SHP77 treated with DMSO at 0.1 percent for 48 hours (cell line): ENCODE results near the gene POU2F1.
"Not testable (repeated sequence)": the region's sequence is repeated elsewhere in the genome, so short reads cannot be mapped to it uniquely, and the experiment has no call there.

Experiments used
- DNase-seq: peaks from one replicate; lab custom pipeline; 2025; lab: John Stamatoyannopoulos, UW

The POU2F1 gene

GRCh38 chr1:167314671-167315070, 94.0 kb downstream of the POU2F1 start:
- DNase-seq, result no peak

- DNase-seq, result no peak
Measured at GRCh38 chr1:167317463-167317862, 96.8 kb downstream of the POU2F1 start.

GRCh38 chr1:167319206-167319605, 98.5 kb downstream of the POU2F1 start:
- DNase-seq, result not testable (repeated sequence)

GRCh38 chr1:167322483-167322882, 101.8 kb downstream of the POU2F1 start:
- no peak for DNase-seq

GRCh38 chr1:167325151-167325550, 104.5 kb downstream of the POU2F1 start:
- no peak for DNase-seq

- DNase-seq, result no peak
Measured at GRCh38 chr1:167328306-167328815, 107.7 kb downstream of the POU2F1 start.

GRCh38 chr1:167328816-167329483, 108.3 kb downstream of the POU2F1 start:
- DNase-seq, result no peak

GRCh38 chr1:167330601-167331293, 110.1 kb downstream of the POU2F1 start:
- DNase-seq, result no peak

GRCh38 chr1:167331650-167332049, 111.0 kb downstream of the POU2F1 start:
- DNase-seq, result no peak

GRCh38 chr1:167332503-167332902, 111.8 kb downstream of the POU2F1 start:
- no peak for DNase-seq

- no peak for DNase-seq
Measured at GRCh38 chr1:167333124-167333523, 112.4 kb downstream of the POU2F1 start.

GRCh38 chr1:167333703-167334102, 113.0 kb downstream of the POU2F1 start:
- no peak for DNase-seq

GRCh38 chr1:167339405-167339804, 118.7 kb downstream of the POU2F1 start:
- no peak for DNase-seq

GRCh38 chr1:167342846-167343245, 122.2 kb downstream of the POU2F1 start:
- DNase-seq, result no peak

GRCh38 chr1:167344112-167344511, 123.4 kb downstream of the POU2F1 start:
- no peak for DNase-seq

GRCh38 chr1:167344615-167345385, 124.1 kb downstream of the POU2F1 start:
- no peak for DNase-seq

- DNase-seq, result no peak
Measured at GRCh38 chr1:167345386-167345733, 124.7 kb downstream of the POU2F1 start.

- no peak for DNase-seq
Measured at GRCh38 chr1:167357305-167357704, 136.6 kb downstream of the POU2F1 start.

GRCh38 chr1:167359295-167359694, 138.6 kb downstream of the POU2F1 start:
- no peak for DNase-seq

- DNase-seq, result no peak
Measured at GRCh38 chr1:167360120-167360519, 139.4 kb downstream of the POU2F1 start.

GRCh38 chr1:167362638-167363037, 142.0 kb downstream of the POU2F1 start:
- no peak for DNase-seq

GRCh38 chr1:167364826-167365225, 144.1 kb downstream of the POU2F1 start:
- DNase-seq, result no peak

- no peak for DNase-seq
Measured at GRCh38 chr1:167365360-167365759, 144.7 kb downstream of the POU2F1 start.
